Myocyte (in vitro differentiated cells): ENCODE data around the gene PRKCZ. TPM values are rescaled to one million over a fixed set of nuclear protein-coding genes. Genes with fewer than 3 reads are reported as not detected.
"Not testable (repeated sequence)": the region's sequence is repeated elsewhere in the genome, so short reads cannot be mapped to it uniquely, and the experiment has no call there.

Source experiments
- DNase-seq: peaks from one replicate; pipeline ENCODE4 v3.0.0-alpha.2; 2012; ENCODE audit warnings: low read depth
- total RNA-seq: library from RNA; depleted of rRNA; stranded (reverse); fragments of >200 nt; gene quantifications from 2 replicates; pipeline ENCODE4 v1.2.3, GENCODE V29; 2014

Gene PRKCZ
- total RNA-seq, 1 donor from 2014 or later = 0.27 TPM

GRCh38 chr1:2084306-2084705 is 34.1 kb downstream of the PRKCZ start:
- DNase-seq = no peak

GRCh38 chr1:2085080-2085479 is 34.9 kb downstream of the PRKCZ start:
- DNase-seq = no peak

- no peak for DNase-seq
These were observed 36.4 kb downstream of the PRKCZ start for GRCh38 chr1:2086446-2087078.

GRCh38 chr1:2087766-2088165 is 37.6 kb downstream of the PRKCZ start:
- no peak for DNase-seq

GRCh38 chr1:2088458-2088857 is 38.2 kb downstream of the PRKCZ start:
- DNase-seq = peak; percentile 53

- DNase-seq = no peak
These were observed 38.8 kb downstream of the PRKCZ start for GRCh38 chr1:2089051-2089450.

GRCh38 chr1:2090216-2090890 is 40.1 kb downstream of the PRKCZ start:
- no peak for DNase-seq

GRCh38 chr1:2091611-2092604 is 41.7 kb downstream of the PRKCZ start:
- peak; percentile 10 for DNase-seq

- DNase-seq = no peak
These were observed 42.8 kb downstream of the PRKCZ start for GRCh38 chr1:2093055-2093454.

- DNase-seq = no peak
These were observed 43.4 kb downstream of the PRKCZ start for GRCh38 chr1:2093636-2094035.

GRCh38 chr1:2094269-2095158 is 44.3 kb downstream of the PRKCZ start:
- DNase-seq = not testable (repeated sequence)

- DNase-seq = no peak
These were observed 45.2 kb downstream of the PRKCZ start for GRCh38 chr1:2095394-2095793.

- no peak for DNase-seq
These were observed 45.9 kb downstream of the PRKCZ start for GRCh38 chr1:2095981-2096736.

- no peak for DNase-seq
These were observed 47.4 kb downstream of the PRKCZ start for GRCh38 chr1:2097386-2098300.

GRCh38 chr1:2098301-2098698 is 48.1 kb downstream of the PRKCZ start:
- DNase-seq = peak; percentile 29

- DNase-seq = no peak
These were observed 48.9 kb downstream of the PRKCZ start for GRCh38 chr1:2098839-2099785.

GRCh38 chr1:2099886-2100779 is 49.9 kb downstream of the PRKCZ start:
- DNase-seq = peak; percentile 56
